NT2/D1 (cell line): Measurements from ENCODE around the gene SYCE1L.

Experiments
- DNase-seq: peaks from one replicate; pipeline ENCODE4 v3.0.0-alpha.2; 2011; ENCODE audit warnings: low read depth, low spot score
- H3K27me3 ChIP-seq: 2 replicates; pipeline ENCODE4 v1.6.0; 2011; ENCODE audit warnings: mild to moderate bottlenecking; ENCODE audit not compliant: insufficient read length, insufficient read depth
- H3K36me3 ChIP-seq: 2 replicates; pipeline ENCODE4 v1.6.1; 2011; ENCODE audit warnings: mild to moderate bottlenecking, low read length, mixed read lengths; ENCODE audit not compliant: insufficient read depth, insufficient read length
- H3K4me1 ChIP-seq: 2 replicates; pipeline ENCODE4 v1.5.1; 2011; ENCODE audit not compliant: insufficient read depth, insufficient read length
- H3K4me3 ChIP-seq: 2 replicates; pipeline ENCODE4 v1.5.1; 2011; ENCODE audit warnings: low read depth; ENCODE audit not compliant: insufficient read length
- H3K9ac ChIP-seq: 2 replicates; pipeline ENCODE4 v1.6.0; 2011; ENCODE audit warnings: low read depth; ENCODE audit not compliant: insufficient read length
- H3K9me3 ChIP-seq: 2 replicates; pipeline ENCODE4 v1.5.1; 2011; ENCODE audit warnings: mild to moderate bottlenecking, low read length; ENCODE audit not compliant: insufficient read depth
- SUZ12 ChIP-seq: IDR thresholded peaks from 2 replicates; pipeline ENCODE4 v1.6.1; 2011; ENCODE audit not compliant: insufficient read length, insufficient read depth; ENCODE audit errors: extremely low read depth
- YY1 ChIP-seq: IDR thresholded peaks from 2 replicates; pipeline ENCODE4 v1.6.1; 2011; ENCODE audit not compliant: insufficient read length, insufficient read depth
- ZNF274 ChIP-seq: IDR thresholded peaks from 2 replicates; pipeline ENCODE4 v1.6.1; 2011; ENCODE audit warnings: mild to moderate bottlenecking, low read depth, low read length

SYCE1L gene

DNA sequence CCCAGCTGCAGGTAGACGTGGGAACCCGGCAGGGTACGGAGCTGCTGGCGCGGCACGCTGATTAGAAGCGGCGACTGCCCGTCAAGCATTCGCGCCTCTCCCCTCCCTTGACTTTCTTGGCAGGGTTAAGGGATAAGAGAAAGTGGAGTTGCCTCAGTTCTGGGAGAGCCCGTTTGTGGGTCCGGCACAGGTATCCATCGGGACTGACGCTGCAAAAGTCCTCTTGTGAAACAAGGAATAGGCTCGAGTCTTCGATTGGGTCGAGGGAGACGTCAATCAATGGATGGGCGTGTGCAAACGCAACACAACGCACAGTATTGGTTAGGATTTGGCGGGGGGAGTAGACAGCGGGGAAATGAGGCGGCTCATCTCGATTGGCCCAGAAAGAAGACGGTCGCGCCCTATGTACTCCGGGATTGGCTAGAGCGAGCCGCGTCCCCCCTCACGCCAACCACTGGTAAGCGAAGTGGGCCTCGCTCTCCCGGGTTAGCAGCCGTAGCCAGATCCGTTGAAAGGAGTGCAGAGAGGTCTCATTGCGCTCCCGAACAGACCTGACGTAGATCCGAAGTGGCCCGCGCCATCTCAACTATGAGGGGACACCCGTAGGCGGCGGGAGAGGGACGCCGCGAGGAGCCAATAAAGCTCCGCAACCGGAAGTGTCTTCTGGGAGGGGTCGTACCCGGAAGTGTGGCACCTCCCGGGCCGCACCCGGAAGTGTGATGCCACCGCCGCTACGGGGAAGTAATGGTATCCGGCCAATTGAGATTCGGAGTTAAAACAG lies 8.5 kb upstream of the SYCE1L start, which contains the start of gene MON1B:
Gene MON1B, plus strand, starts transcription at position 713 of the 781 bp plus-strand sequence. CDS start 296 bp downstream, outside the sequence.
- DNase-seq: peak; percentile 98
- Histone ChIP-seq H3K36me3 (peaks cover 31% of the 10 kb centered on the region), H3K4me3 (peak within 1 kb of the TSS; percentile 93), H3K4me1 (peaks cover 2% of the 10 kb centered on the region), H3K27me3 (no peaks in the 10 kb centered on the region), H3K9me3 (no peaks in the 10 kb centered on the region), H3K9ac (peak within 1 kb of the TSS; percentile 88)
- TF ChIP-seq YY1 (no peak), ZNF274 (no peak), SUZ12 (no peak)

DNA sequence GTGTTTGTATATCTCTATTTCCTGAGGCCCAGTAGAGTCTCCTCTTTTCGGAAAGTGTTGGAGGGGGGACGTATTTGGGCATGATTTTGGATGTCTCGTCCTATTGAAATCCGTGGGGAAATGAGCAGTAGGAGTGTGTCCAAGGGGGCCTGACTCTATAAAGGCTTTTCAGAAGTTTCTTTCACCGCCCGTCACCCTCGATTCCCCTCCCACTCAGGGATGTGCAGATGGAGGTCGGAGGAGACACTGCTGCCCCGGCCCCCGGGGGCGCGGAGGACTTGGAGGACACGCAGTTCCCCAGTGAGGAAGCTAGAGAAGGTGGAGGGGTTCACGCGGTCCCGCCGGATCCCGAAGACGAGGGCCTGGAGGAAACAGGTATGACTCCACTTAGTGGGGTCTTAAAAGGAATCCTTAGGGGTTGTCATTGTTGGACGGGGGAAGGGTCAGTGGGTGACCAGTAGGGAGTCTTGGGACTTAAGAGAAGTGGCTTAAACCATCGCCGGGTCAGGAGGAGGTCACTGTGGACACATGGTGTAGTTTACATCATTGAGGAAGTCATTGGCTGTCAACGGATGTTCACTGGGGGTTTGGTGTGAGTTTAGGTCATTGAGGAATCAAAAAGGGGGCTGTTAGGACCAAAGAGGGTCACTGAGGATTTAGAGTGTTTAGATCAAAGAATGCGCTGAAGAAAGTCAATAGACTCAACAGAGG lies 7.8 kb upstream of the SYCE1L start:
- peak overlapping the region; percentile 93 for H3K4me3 ChIP-seq
- peak overlapping the region; percentile 88 for H3K9ac ChIP-seq
- peaks cover 2% of the 10 kb centered on the region for H3K4me1 ChIP-seq
- no peak for TF ChIP-seq YY1
- TF ChIP-seq SUZ12: no peak
- TF ChIP-seq ZNF274: no peak
- no peaks in the 10 kb centered on the region for H3K9me3 ChIP-seq
- no peak for DNase-seq
- peaks cover 35% of the 10 kb centered on the region for H3K36me3 ChIP-seq
- no peaks in the 10 kb centered on the region for H3K27me3 ChIP-seq

DNA sequence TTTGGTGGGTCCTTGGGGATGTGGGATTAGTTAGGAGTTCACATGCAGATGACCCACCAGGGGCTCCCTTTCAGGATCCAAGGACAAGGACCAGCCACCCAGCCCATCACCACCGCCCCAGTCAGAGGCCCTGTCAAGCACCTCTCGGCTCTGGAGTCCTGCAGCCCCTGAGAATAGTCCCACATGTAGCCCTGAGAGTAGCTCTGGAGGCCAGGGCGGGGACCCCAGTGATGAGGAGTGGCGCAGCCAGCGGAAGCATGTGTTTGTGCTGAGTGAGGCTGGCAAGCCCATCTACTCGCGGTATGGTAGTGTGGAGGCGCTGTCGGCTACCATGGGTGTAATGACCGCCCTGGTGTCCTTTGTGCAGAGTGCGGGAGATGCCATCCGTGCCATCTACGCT lies 5.8 kb upstream of the SYCE1L start:
- Histone ChIP-seq H3K4me3 (no peak overlapping the region), H3K4me1 (peaks cover 2% of the 10 kb centered on the region), H3K9ac (no peak overlapping the region), H3K9me3 (no peaks in the 10 kb centered on the region), H3K27me3 (no peaks in the 10 kb centered on the region), H3K36me3 (peaks cover 53% of the 10 kb centered on the region)
- no peak for TF ChIP-seq ZNF274
- no peak for TF ChIP-seq SUZ12
- no peak for TF ChIP-seq YY1
- DNase-seq: no peak

DNA sequence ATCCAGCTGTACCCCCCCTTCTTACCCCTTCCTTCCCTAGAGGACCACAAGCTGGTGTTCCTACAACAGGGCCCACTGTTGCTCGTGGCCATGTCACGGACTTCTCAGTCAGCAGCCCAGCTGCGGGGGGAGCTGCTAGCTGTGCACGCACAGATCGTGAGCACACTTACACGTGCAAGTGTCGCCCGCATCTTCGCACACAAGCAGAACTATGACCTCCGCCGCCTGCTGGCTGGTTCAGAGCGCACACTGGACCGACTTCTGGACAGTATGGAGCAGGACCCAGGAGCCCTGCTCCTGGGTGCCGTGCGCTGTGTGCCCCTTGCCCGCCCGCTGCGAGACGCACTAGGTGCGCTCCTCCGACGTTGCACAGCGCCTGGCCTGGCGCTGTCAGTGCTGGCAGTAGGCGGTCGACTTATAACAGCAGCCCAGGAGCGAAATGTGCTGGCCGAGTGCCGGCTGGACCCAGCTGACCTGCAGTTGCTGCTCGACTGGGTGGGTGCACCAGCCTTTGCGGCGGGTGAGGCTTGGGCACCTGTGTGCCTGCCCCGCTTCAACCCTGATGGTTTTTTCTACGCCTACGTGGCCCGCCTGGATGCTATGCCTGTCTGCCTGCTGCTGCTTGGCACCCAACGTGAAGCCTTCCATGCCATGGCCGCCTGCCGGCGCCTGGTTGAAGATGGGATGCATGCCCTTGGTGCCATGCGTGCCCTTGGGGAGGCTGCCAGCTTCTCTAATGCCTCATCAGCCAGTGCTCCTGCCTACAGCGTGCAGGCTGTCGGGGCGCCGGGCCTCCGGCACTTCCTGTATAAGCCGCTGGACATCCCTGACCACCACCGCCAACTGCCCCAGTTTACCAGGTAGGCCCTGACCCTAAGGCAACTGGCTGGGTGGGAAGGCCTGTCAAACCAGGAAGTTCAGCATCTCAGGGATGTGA lies 4.6 kb upstream of the SYCE1L start:
- Histone ChIP-seq H3K9me3 (no peaks in the 10 kb centered on the region), H3K9ac (no peak overlapping the region), H3K36me3 (peaks cover 64% of the 10 kb centered on the region), H3K27me3 (no peaks in the 10 kb centered on the region), H3K4me3 (no peak overlapping the region), H3K4me1 (peaks cover 2% of the 10 kb centered on the region)
- DNase-seq: no peak
- TF ChIP-seq SUZ12: no peak

DNA sequence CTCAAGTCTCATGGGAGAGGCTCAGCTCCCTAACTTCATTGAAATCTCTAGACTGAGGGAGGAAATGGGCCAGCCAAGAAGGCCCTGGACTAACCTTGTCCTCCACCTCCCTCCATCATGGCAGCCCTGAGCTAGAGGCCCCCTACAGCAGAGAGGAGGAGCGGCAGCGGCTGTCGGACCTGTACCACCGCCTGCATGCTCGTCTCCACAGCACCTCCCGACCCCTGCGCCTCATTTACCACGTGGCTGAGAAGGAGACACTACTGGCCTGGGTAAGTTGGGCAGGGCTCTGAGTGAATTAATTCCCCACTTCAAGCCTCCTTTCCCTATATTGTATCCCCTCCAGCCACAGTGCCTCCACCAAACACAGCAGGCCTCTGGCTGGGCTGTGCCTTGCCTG lies 3.8 kb upstream of the SYCE1L start:
- no peak overlapping the region for H3K4me3 ChIP-seq
- H3K4me1 ChIP-seq: peaks cover 2% of the 10 kb centered on the region
- no peaks in the 10 kb centered on the region for H3K27me3 ChIP-seq
- peaks cover 65% of the 10 kb centered on the region for H3K36me3 ChIP-seq
- no peak for DNase-seq
- no peak overlapping the region for H3K9ac ChIP-seq
- TF ChIP-seq SUZ12: no peak
- no peak for TF ChIP-seq YY1
- TF ChIP-seq ZNF274: no peak
- H3K9me3 ChIP-seq: no peaks in the 10 kb centered on the region

DNA sequence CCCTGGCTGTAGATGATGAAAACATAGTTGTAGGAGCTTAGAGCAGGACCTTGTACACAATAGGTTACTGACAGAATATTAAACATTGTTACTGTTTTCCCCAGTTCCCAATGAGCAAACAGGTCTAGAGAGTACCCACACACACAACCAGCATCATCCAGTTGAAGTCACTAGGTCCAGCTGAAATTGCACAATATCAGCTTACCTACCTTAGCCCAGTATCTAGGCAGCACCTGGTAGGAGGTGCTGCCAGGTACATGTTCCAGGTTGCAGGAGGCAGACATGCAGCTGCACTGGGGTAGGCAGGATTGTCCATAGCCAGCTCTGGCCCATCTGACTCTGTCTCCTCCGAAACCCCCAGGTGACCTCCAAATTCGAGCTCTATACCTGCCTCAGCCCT lies 1.5 kb upstream of the SYCE1L start:
- H3K27me3 ChIP-seq: no peaks in the 10 kb centered on the region
- H3K9me3 ChIP-seq: no peaks in the 10 kb centered on the region
- H3K36me3 ChIP-seq: peaks cover 68% of the 10 kb centered on the region
- no peak for TF ChIP-seq SUZ12
- no peak for TF ChIP-seq YY1
- TF ChIP-seq ZNF274: no peak
- H3K4me1 ChIP-seq: no peaks in the 10 kb centered on the region
- DNase-seq: no peak
- H3K9ac ChIP-seq: no peak overlapping the region
- no peak overlapping the region for H3K4me3 ChIP-seq

DNA sequence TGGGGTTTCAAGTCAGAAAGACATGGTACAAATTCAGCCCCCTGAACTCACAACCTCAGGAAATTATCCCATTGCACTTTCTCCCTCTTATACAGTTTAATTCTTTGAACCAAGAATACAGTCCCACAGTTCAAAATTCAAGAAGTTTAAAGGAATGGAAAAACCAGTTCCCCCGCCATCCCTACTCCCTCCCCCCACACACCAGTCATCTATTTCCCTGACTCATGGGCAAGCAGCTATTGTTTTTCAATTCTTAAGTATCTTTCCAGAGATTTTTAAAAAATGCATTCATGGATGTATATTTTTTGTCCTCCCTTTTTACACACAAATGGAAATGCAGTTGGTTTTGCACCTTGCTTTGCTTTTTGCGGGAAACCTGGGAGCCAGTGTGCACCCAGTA lies 7.3 kb downstream of the SYCE1L start:
- TF ChIP-seq YY1 (no peak), ZNF274 (no peak), SUZ12 (no peak)
- no peaks in the 10 kb centered on the region for H3K36me3 ChIP-seq
- no peak overlapping the region for H3K4me3 ChIP-seq
- no peak for DNase-seq
- peaks cover 7% of the 10 kb centered on the region for H3K4me1 ChIP-seq
- no peaks in the 10 kb centered on the region for H3K27me3 ChIP-seq
- H3K9ac ChIP-seq: no peak overlapping the region
- no peaks in the 10 kb centered on the region for H3K9me3 ChIP-seq
